Osteocyte (in vitro differentiated cells): Measurements from ENCODE around the gene TTLL1. TPM values are rescaled to one million over a fixed set of nuclear protein-coding genes. Genes with fewer than 3 reads are reported as not detected.
A peak's percentile ranks its signal among the peaks of the same experiment; 100 is the strongest.

Source experiments
- DNase-seq: peaks from one replicate; pipeline ENCODE4 v3.0.0; 2021; ENCODE audit warnings: mixed read lengths; ENCODE audit not compliant: unreplicated experiment; ENCODE audit errors: extremely low spot score
- H3K27ac Mint-ChIP-seq: one replicate; pipeline ENCODE4 v1.8.0; 2021; ENCODE audit warnings: mild to moderate bottlenecking, mixed read lengths; ENCODE audit not compliant: unreplicated experiment
- H3K27me3 Mint-ChIP-seq: one replicate; pipeline ENCODE4 v1.8.0; 2021; ENCODE audit warnings: mixed read lengths; ENCODE audit not compliant: unreplicated experiment
- H3K36me3 Mint-ChIP-seq: one replicate; pipeline ENCODE4 v1.8.0; 2021; ENCODE audit warnings: mixed read lengths; ENCODE audit not compliant: unreplicated experiment
- H3K4me1 Mint-ChIP-seq: one replicate; pipeline ENCODE4 v1.8.0; 2021; ENCODE audit warnings: mixed read lengths; ENCODE audit not compliant: unreplicated experiment
- H3K4me3 Mint-ChIP-seq: one replicate; pipeline ENCODE4 v1.8.0; 2021; ENCODE audit warnings: mild to moderate bottlenecking, moderate library complexity, mixed read lengths; ENCODE audit not compliant: unreplicated experiment
- H3K9me3 Mint-ChIP-seq: one replicate; pipeline ENCODE4 v1.8.0; 2021; ENCODE audit warnings: mixed read lengths; ENCODE audit not compliant: unreplicated experiment
- total RNA-seq: library from RNA; stranded (reverse); gene quantifications from 2 replicates; pipeline ENCODE4 v1.2.1, GENCODE V29; 2021
- TF ChIP-seq, protein P1 (sequence below): fragments of 200-600 bp; sonication (generic); IDR thresholded peaks from 2 replicates; pipeline ENCODE4 v1.5.0; 2021; ENCODE audit warnings: antibody characterized with exemption, mild to moderate bottlenecking, moderate library complexity

Gene TTLL1
- total RNA-seq, 1 donor from 2014 or later, result 16.5 TPM

DNA sequence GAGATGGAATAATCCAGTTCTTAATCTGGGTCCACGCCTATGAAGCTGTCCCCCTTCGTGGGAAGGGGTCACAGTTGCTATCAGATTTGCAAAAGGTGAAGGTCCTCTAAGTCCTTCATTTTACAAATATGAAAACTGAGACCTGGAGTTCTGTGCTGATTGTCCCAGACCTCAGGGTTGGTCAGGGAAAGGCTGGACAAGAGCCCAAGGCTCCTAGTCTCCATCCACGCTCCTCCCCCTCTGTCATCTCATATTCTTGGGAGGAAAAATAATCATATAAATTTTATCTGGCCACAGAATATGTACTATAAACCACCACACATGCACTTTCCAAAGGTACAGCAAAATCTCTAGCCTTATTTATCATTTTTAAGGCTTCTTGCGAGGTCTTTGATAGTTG lies 79.7 kb downstream of the TTLL1 start:
- TF ChIP-seq, protein P1, sequence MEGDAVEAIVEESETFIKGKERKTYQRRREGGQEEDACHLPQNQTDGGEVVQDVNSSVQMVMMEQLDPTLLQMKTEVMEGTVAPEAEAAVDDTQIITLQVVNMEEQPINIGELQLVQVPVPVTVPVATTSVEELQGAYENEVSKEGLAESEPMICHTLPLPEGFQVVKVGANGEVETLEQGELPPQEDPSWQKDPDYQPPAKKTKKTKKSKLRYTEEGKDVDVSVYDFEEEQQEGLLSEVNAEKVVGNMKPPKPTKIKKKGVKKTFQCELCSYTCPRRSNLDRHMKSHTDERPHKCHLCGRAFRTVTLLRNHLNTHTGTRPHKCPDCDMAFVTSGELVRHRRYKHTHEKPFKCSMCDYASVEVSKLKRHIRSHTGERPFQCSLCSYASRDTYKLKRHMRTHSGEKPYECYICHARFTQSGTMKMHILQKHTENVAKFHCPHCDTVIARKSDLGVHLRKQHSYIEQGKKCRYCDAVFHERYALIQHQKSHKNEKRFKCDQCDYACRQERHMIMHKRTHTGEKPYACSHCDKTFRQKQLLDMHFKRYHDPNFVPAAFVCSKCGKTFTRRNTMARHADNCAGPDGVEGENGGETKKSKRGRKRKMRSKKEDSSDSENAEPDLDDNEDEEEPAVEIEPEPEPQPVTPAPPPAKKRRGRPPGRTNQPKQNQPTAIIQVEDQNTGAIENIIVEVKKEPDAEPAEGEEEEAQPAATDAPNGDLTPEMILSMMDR, result no peak
- peaks cover 45% of the 10 kb centered on the region for H3K4me1 Mint-ChIP-seq

DNA sequence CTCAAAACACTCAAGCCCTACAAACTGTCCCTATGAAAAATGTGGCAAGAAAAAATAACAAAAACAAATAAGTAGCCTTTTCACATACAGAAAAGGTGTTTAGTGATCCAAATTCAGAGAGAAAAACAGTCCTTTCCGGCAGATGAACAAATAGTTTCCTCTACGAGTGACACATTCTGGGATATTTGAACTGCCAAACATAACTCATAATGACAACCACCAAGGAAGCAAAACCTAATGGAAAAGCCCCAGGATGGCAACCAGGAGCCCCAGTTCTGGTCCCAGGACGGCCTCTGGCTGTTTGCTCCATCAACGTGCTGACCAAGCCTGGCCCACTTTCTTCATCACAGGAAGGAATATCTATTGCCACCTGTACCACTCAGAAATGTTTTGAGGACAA lies 80.3 kb downstream of the TTLL1 start:
- Mint-ChIP-seq H3K36me3 (no peaks in the 10 kb centered on the region), H3K27ac (peak overlapping the region; percentile 77), H3K4me1 (peaks cover 49% of the 10 kb centered on the region), H3K27me3 (no peaks in the 10 kb centered on the region), H3K9me3 (no peaks in the 10 kb centered on the region), H3K4me3 (no peak overlapping the region)
- TF ChIP-seq, protein P1, result no peak
- no peak for DNase-seq

More for the DNA sequence above, 79.7 kb downstream of the TTLL1 start:
- Mint-ChIP-seq H3K27me3 (no peaks in the 10 kb centered on the region), H3K9me3 (no peaks in the 10 kb centered on the region), H3K36me3 (no peaks in the 10 kb centered on the region), H3K4me3 (no peak overlapping the region), H3K27ac (peak overlapping the region; percentile 77)
- DNase-seq, result no peak

DNA sequence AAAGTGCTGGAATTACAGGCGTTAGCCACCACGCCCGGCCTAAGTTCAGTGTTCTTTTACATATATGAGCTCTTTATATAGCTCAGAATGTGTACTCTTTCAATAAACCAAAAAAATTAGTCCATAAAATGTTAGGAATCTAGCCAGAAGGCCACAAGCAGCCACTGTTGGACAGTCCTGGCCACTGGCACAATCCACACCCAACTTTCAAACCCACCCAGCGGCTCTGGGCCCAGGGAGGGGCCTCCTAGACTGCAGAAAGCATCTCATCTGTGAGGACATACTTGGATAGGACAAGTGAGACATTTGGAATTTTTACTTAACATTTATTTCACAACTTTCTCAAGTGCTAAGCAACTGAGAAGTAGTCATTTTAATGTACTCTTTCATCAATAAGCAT lies 80.7 kb downstream of the TTLL1 start:
- Mint-ChIP-seq H3K4me3 (no peak overlapping the region), H3K4me1 (peaks cover 49% of the 10 kb centered on the region), H3K36me3 (no peaks in the 10 kb centered on the region), H3K27ac (peak overlapping the region; percentile 77), H3K9me3 (no peaks in the 10 kb centered on the region), H3K27me3 (no peaks in the 10 kb centered on the region)
- TF ChIP-seq, protein P1, result no peak
- no peak for DNase-seq

DNA sequence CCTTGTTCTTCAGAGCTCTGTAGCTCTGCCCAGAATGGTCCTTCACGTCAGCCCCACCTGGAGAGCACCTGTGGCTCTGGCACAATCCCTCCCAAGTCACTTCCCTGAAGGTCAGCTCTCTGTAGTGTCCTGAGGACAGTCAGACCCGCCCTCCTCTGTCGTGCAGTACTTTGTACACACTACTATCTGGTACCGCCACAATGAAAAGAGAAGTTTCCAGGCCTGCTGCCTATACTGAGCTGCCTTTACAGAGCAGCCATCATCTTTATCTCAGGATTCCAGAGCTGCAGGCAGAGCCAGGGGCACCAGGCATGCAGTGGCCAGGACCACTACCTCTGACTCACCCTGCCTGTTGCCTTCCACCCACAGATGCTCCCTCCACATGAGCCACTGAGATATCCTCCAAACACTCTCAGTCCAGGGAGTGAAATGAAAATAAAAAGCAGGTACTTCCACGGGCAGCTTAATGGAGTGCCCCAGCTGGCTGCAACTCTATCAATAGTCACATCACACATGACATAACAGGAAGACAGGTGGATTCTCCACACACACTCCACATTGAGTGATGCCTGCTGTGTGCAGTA lies 81.6 kb downstream of the TTLL1 start:
- Mint-ChIP-seq H3K4me3 (no peak overlapping the region), H3K27ac (no peak overlapping the region), H3K27me3 (no peaks in the 10 kb centered on the region), H3K4me1 (peaks cover 48% of the 10 kb centered on the region), H3K36me3 (no peaks in the 10 kb centered on the region), H3K9me3 (no peaks in the 10 kb centered on the region)
- TF ChIP-seq, protein P1, result no peak
- DNase-seq, result no peak

DNA sequence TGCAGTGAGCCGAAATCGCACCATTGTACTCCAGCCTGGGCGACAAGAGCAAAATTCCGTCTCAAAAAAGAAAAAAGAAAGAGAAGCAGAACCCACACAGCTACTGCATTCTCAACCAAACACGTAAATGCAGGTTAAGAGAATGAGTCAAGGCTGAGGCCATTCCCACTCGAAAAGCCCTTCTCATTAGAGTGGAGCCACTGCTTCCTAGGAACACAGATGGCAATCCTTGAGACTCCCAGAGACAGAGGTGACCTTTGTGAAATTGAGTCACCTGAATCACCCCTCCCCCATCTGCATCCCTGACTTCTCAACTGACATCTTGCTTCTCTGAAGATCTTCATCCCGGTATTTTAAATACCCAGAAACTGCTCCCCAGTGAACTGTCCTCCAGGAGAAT lies 82.4 kb downstream of the TTLL1 start:
- H3K4me3 Mint-ChIP-seq, result no peak overlapping the region
- TF ChIP-seq, protein P1, result no peak
- no peaks in the 10 kb centered on the region for H3K27me3 Mint-ChIP-seq
- no peaks in the 10 kb centered on the region for H3K9me3 Mint-ChIP-seq
- no peak overlapping the region for H3K27ac Mint-ChIP-seq
- no peaks in the 10 kb centered on the region for H3K36me3 Mint-ChIP-seq
- DNase-seq, result no peak
- peaks cover 52% of the 10 kb centered on the region for H3K4me1 Mint-ChIP-seq
